AG04450 (cell line): ENCODE measurements around the gene ENHO. TPM values are rescaled to one million over a fixed set of nuclear protein-coding genes. Genes with fewer than 3 reads are reported as not detected.
A peak's percentile ranks its signal among the peaks of the same experiment; 100 is the strongest.
"Not testable (repeated sequence)": the region's sequence is repeated elsewhere in the genome, so short reads cannot be mapped to it uniquely, and the experiment has no call there.

Source experiments
- CTCF ChIA-PET: fragments of 300-600, 350-600 bp; formaldehyde crosslinking; extraction: SDS; loops from one replicate; lab custom pipeline; 2022; ENCODE audit warnings: antibody characterized with exemption, inconsistent platforms; lab: Charles Lee
- POLR2A ChIA-PET: fragments of 350-600 bp; formaldehyde crosslinking; extraction: SDS; loops from one replicate; lab custom pipeline; 2021; ENCODE audit warnings: antibody characterized with exemption, inconsistent platforms; lab: Yijun Ruan, JAX
- DNase-seq: peaks from one replicate; pipeline ENCODE4 v3.0.0-alpha.2; 2011; ENCODE audit warnings: low read depth, low spot score
- H3K27ac ChIP-seq: one replicate; pipeline ENCODE4 v1.5.1; 2012; ENCODE audit warnings: low read depth, low read length, control low read depth
- H3K27me3 ChIP-seq: one replicate; pipeline ENCODE4 v1.6.0; 2012; ENCODE audit warnings: low read length; ENCODE audit not compliant: control insufficient read depth, insufficient read depth
- H3K4me3 ChIP-seq: 2 replicates; pipeline ENCODE4 v1.5.1; 2011; ENCODE audit warnings: mild to moderate bottlenecking, low read depth, low read length, control low read depth
- H3K9me3 ChIP-seq: 2 replicates; pipeline ENCODE4 v1.5.1; 2012; ENCODE audit warnings: low read length; ENCODE audit not compliant: control insufficient read depth, insufficient read depth
- polyA plus RNA-seq: library from polyadenylated mRNA; depleted of rRNA; stranded (reverse); fragments of >200 nt; gene quantifications from 2 replicates; pipeline ENCODE4 v1.2.3, GENCODE V29; 2011
- TF ChIP-seq, protein P1 (sequence below): IDR thresholded peaks from 2 replicates; pipeline ENCODE4 v1.5.1; 2011; ENCODE audit warnings: low read depth, low read length, control low read depth, inconsistent platforms

Gene ENHO
- polyA plus RNA-seq, 1 experiment = not detected

DNA sequence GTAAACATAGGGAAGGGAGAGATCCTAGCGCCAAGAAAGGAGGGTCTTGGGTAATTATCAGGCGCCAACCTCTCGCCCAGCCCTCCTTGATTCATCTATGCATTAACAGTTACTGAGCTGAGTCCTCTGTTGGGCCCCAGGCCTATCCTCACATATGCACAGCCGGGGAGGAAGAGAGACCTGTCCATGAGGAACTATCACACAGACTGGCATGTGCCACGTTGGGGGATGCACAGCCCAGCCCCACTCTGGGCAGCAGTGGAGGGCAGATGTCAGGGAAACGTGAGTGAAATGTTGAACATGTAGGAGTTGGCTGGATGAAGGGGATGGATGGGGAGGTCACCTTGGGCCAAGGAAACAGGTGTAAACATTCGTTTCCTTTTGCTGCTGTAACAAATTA lies 18.8 kb upstream of the ENHO start:
- H3K4me3 ChIP-seq = no peak overlapping the region
- no peak overlapping the region for H3K27ac ChIP-seq
- ChIA-PET POLR2A (no interaction called here), CTCF (no interaction called here)
- H3K27me3 ChIP-seq = peaks cover 22% of the 10 kb centered on the region
- TF ChIP-seq, protein P1, sequence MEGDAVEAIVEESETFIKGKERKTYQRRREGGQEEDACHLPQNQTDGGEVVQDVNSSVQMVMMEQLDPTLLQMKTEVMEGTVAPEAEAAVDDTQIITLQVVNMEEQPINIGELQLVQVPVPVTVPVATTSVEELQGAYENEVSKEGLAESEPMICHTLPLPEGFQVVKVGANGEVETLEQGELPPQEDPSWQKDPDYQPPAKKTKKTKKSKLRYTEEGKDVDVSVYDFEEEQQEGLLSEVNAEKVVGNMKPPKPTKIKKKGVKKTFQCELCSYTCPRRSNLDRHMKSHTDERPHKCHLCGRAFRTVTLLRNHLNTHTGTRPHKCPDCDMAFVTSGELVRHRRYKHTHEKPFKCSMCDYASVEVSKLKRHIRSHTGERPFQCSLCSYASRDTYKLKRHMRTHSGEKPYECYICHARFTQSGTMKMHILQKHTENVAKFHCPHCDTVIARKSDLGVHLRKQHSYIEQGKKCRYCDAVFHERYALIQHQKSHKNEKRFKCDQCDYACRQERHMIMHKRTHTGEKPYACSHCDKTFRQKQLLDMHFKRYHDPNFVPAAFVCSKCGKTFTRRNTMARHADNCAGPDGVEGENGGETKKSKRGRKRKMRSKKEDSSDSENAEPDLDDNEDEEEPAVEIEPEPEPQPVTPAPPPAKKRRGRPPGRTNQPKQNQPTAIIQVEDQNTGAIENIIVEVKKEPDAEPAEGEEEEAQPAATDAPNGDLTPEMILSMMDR = no peak
- H3K9me3 ChIP-seq = no peaks in the 10 kb centered on the region
- no peak for DNase-seq

DNA sequence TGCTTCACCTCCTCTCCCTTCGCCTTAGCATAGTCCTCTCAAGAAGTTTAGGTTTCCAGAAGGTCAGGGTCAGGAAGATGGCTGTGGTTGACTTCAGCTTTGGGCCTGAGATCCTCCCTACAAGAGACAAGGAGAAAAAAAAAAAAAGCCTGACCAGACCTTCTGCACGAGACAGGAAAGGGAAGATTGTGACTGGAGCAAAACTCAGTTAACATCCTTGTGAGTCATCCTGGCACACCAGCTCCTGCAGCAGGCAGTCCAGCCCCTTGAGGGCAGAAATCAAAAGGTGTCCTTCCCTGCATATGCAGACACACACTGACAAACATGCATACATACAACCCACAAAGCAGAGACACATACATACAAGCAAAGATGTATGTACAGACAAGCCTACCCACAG lies 18.0 kb upstream of the ENHO start:
- TF ChIP-seq, protein P1 = 0 out of 2 replicates have a peak, but pooled peaks have one; percentile 5
- Histone ChIP-seq H3K4me3 (no peak overlapping the region), H3K27me3 (peaks cover 24% of the 10 kb centered on the region), H3K27ac (no peak overlapping the region), H3K9me3 (no peaks in the 10 kb centered on the region)
- ChIA-PET CTCF (interaction anchor here (2.1 kb wide), 1 partner anchor 137 kb away, joined by 8 read pairs; no protein-coding TSS in a partner anchor), POLR2A (no interaction called here)
- no peak for DNase-seq

DNA sequence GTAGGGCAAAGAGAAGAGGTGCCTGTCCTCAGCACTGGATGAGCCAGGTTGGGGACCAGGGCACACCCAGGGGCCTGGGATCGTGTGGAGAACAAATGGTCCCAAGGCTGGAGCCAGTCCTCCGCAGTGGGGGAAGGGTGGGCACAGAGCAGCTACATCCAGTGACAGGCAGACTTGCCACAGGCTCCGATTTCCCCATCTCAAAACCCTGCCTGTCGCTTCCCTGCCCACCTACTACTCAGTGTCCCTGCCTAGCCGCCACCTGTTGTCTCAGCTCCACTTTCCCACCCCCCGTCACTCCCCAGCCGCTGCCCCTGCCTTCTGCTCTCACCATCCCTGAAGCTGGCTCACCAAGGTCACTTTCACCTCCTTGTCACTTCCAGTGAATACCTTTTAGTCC lies 13.9 kb upstream of the ENHO start:
- CTCF ChIA-PET = interaction anchor here (0.7 kb wide), 1 partner anchor 82 kb away, joined by 3 read pairs; no protein-coding TSS in a partner anchor

DNA sequence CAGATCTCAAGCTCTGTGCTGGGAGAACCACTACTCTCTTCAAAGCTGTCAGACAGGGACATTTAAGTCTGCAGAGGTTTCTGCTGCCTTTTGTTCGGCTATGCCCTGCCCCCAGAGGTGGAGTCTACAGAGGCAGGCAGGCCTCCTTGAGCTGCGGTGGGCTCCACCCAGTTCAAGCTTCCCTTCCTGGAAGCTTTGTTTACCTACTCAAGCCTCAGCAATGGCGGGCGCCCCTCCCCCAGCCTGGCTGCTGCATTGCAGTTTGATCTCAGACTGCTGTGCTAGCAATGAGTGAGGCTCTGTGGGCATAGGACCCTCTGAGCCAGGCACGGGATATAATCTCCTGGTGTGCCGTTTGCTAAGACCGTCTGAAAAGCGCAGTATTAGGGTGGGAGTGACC lies 9.3 kb upstream of the ENHO start:
- CTCF ChIA-PET = interaction anchor here (1.8 kb wide), 1 partner anchor 128 kb away, joined by 6 read pairs; no protein-coding TSS in a partner anchor
- H3K4me3 ChIP-seq, H3K27ac ChIP-seq, DNase-seq, POLR2A ChIA-PET, H3K9me3 ChIP-seq: not testable (repeated sequence)
- peaks cover 22% of the 10 kb centered on the region for H3K27me3 ChIP-seq

More for the DNA sequence above, 13.9 kb upstream of the ENHO start:
- Histone ChIP-seq H3K9me3 (peaks cover 3% of the 10 kb centered on the region; the same call in 1 of the 2 replicates), H3K4me3 (no peak overlapping the region), H3K27ac (no peak overlapping the region), H3K27me3 (peaks cover 31% of the 10 kb centered on the region)
- no peak for DNase-seq
- POLR2A ChIA-PET = no interaction called here
- TF ChIP-seq, protein P1 = no peak

DNA sequence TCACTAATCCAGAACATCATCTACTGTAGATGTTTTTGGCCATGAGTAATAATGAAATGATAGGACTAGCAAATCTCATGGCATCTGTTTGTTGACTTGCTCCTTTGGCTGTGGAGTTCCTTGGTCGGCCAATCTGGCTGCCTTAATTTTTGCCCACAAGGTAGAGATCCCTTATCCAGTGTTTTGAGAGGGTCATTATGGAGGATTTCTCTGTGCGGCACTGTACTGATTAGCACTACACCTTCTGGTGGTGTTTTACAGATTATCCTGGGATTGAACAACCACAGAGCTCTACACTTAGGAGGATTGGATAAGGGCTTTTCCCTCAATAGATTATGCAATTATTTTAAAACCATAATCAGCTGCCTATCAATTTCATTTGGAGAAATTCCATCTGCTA lies 3.2 kb upstream of the ENHO start:
- peaks cover 17% of the 10 kb centered on the region for H3K27me3 ChIP-seq
- no peaks in the 10 kb centered on the region for H3K9me3 ChIP-seq
- CTCF ChIA-PET = no interaction called here
- no peak overlapping the region for H3K27ac ChIP-seq
- POLR2A ChIA-PET = no interaction called here
- no peak overlapping the region for H3K4me3 ChIP-seq
- no peak for DNase-seq
- TF ChIP-seq, protein P1 = no peak
